Measurements from ENCODE around the gene ARHGAP33.
A peak's percentile ranks its signal among the peaks of the same experiment; 100 is the strongest.
"Not testable (repeated sequence)": the region's sequence is repeated elsewhere in the genome, so short reads cannot be mapped to it uniquely, and the experiment has no call there.

ARHGAP33 gene

DNA sequence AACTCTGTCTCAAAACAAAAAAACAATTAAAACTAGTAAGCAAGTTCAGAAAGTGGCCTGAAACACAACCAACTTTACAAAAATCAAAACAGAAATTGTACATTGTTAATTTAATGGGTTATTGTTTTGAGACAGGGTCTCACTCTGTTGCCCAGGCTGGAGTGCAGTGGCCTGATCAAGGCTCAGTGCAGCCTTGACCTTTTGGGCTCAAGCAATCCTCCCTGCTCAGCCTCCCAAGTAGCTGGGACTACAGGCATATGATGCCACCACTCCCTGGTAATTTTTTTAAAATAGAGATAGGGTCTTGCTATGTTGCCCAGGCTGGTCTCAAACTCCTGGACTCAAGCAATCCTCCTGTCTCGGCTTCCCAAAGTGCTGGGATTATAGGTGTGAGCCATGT lies 20.2 kb downstream of the ARHGAP33 start:
- not testable (repeated sequence) for DNase-seq

DNA sequence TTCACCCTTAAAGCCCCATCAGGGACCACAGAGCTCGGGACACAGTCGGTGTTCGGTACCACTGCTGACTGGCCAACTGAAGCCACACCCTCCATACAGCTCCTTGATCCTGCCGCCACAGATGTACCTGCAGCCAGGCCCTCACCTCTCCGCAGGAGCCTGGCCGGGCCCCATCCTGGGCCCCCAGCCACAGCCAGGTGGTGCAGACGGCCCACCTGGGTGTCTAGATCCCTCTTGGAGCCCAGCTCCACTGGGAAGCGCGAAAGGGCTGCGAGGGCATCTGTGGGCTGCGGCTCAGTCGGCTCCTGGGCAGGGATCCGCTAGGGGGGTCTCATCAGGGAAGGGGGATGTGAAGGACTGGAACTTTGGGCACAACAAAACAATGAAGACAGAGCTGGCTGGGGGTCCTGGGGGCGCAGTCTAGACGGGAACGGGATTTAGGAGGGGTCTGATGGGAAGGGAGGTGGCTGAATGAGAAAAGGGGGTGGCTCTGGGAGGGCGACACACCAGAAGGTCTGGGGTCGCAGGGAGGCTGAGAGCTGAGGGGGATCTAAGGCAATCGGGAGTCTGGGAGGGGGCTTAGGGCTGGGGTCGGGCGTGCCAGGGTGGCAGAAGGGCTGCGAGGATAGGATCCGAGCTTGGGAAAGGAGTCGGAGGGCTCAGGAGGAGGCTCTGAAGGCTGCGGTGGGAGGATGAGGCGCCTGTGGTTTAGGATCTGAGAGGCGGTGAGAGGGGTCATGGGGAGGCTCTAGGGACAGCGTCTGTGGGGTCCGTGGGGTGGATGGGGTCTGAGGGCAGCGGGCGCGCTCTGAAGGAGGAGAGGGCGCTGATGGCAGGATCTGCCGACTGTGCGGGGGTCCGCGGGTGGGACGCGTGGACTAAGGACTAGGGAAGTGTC lies 21.5 kb downstream of the ARHGAP33 start:
- DNase-seq, result no peak

DNA sequence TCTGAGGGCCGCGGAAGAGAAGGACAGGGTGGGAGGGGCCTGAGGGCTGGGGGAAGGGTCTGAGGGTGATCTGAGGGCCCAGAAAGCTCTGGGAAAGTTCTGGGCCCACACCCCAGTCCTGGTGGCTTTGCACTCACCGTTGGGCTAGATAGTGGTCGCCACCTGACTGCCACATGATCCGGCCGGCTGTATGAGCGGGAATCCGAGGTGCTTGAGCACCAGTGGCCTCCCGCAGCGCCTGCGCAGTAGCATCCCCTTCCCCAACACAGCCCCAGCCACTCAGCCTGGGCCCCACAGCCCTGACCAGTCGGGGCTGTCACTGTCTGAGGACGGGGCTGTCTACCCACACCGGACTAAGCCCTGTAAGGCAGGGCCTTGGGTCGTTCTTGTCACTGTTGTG lies 22.3 kb downstream of the ARHGAP33 start:
- DNase-seq, result no peak

DNA sequence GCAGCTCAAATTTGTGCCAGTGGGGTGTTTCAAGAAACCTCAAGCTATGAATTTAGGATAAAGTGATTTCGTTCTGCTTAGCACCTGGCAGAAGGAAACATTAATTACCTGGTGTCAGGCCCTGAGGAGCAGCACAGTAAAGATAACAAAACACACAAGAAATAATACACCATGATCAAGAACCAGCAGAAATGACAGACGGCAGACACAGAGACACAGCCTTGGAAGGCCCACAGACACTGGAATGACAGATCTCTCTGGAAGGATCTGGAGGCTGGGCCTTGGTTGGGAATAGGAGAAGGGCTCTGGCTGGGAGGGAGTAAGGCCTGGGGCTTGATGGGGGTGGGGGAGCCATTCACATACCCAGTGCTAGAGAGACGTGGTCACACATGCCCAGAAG lies 26.5 kb downstream of the ARHGAP33 start:
- DNase-seq, result no peak

DNA sequence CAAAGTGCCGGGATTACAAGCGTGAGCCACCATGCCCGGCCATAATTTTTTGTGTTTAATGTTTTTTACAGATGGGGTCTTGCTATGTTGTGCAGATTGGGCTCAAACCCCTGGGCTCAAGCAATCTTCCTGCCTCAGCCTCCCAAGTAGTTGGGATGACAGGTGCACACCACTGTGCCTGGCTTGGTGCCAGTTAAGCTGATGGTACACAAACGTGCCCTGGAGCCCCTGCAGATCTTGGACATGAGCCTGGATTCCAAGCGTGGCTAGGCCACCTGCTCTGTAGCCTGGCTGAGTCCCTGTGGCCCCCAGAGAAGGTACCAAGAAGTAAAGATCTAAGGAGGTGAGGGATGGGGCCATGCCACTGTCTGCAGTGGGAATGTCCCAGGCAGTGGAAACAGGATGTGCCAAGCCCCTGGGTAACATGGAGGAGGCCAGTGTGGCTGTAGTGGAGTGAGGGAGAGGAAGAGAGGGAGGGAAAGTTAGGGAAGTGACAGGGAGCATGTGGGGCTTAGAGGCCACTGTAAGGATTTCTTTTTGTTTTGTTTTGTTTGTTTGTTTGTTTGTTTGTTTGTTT lies 30.2 kb downstream of the ARHGAP33 start:
- peak; percentile 27 for DNase-seq

DNA sequence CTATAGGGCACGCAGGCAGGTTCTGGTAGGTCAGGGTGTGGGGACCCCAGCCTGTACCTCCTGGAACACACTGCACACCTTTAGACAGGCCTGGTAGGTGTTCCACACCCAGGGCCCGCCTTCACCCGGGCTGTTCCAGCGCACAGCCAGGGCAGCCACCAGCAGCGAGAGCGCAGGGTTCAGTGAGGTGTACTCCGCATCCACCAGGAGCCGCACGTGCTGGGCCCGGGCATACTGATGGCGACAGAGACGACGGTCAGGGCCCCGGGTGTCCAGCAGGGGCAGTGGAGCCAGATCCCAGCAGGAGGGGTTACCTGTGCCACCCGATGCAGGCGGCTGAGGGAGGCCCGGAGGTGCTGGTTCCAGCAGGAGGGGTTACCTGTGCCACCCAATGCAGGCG lies 31.2 kb downstream of the ARHGAP33 start:
- DNase-seq, result no peak

DNA sequence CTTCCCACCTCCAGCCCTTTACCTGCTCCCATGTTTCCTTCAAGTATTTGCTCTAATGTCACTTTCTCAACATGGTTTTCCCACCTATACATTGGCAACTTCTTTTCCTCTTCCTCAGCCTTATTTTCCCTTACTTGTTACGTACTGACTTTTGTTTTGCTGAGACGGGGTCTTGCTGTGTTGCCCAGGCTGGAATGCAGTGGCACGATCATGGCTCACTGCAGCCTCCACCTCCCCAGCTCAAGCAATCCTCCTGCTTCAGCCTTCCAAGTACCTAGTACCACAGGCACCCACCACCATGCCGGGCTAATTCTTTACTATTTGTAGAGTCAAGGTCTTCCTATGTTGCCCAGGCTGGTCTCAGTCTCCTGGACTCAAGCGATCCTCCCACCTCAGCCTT lies 32.3 kb downstream of the ARHGAP33 start:
- no peak for DNase-seq

DNA sequence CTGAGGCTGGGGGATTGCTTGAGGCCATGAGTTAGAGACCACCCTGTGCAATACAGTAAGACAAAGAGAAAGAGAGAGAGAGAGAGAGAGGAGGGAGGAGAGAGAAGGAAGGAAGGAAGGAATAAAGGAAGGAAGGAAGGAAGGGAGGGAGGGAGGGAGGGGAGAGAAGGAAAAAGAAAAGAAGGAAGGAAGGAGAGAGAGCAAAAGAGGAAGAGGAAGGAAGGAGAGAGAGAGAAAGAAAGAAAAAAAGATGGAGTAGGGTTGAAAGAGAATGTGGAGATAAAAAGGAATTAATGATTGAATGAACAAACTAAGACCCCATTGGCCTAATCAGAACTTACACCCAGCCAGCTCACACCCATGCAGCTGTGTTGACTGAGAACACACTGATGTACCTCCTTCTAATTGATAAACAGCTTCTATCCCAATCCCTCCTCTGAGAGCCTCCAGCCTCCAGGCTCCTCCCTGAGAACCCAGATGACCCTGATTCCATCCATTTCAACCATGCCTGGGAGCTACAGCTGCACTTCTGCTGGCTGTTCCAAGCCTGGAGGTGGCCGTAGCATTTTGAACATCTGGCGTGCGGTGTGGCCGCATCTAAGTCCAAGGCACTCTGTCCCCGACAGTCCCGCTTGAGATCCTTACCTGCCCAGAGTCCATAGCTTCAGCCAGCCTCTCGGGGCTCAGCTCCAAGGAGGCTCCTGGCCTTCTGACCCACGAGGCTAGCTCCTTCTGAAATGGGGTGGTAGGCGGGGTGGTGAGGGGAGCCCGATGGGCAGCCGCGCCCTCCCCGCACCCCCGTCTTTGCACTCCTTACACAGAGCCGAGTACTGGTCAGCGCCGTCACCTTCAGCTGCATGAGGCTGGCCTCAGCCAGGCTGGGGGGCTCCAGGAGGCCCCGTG lies 36.2 kb downstream of the ARHGAP33 start:
- no peak for DNase-seq

DNA sequence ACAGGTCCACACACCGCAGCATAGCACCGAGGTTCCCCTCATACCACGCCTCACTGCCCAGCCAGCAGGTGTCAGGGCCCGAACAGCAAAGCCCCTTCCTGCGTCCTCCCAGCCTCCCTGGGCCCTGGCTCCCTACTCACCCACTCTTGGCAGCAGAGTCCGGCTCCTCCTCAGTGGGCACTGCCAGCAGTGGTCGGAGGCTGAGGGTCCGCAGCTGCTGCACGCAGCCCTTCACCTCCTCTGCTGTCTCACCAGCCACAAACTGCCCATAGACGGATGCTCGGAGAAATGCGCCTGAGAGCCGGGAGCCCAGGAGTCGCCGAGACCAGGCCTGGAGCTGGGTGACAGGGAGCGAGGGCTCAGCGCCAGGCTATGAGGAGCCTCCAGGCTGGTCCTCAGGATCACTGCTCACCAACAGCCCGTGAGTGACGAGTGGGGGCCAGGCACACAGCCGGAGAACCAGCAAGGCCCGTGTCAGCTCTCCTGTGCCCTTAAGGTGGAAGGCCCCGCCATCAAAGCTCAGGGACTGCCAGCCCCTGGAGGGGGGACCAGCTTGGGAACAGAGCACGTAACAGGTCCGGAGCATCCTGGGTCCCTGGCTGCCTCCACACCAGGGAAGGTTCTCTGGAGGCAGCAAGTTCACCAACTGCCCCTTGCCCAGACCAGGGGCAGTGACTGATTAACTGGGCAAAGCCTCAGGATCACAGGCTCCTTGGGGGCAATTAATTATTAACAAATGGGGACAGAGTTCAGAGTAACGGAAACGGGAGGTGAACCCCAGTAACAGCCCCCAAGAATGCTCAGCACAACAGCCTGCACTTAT lies 37.1 kb downstream of the ARHGAP33 start, which contains the start of gene PRODH2:
TSS of gene PRODH2 (minus strand) at position 626 of the 823 bp plus-strand sequence. CDS start at position 586, 40 bp downstream.
- DNase-seq, result no peak

DNA sequence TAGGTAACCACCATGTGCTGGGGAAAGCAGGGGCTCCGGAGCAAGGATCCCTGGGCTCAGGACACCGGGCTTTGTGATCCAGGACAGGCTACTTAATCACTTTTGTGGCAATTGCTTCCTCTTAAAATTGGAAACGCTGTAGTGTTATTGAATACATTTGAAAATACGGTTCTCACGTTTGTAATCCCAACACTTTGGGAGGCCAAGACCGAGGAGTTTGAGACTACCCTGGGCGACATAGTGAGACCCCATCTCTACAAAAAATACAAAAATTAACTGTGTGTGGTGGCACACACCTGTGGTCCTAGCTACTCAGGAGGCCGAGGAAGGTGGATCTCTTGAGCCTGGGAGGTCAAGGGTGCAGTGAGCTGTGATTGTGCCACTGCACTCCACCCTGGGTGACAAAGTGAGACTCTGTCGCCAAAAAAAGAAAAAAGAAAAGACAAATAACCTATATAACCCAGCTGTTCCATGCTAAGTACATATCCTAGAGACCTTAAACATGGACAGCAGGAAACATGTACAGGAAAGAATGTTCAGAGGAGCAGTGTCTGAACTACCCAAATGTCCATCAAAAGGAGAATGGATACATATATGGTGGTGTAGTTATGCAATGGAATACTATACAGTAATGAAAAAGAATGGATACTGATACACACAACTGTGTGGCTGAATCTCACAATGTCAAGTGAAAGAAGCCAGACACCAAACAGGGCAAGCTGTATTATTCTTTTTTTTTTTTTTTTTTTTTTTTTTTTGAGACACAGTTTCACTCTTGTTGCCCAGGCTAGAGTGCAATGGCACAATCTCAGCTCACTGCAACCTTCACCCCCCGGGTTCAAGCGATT lies 37.9 kb downstream of the ARHGAP33 start:
- no peak for DNase-seq

DNA sequence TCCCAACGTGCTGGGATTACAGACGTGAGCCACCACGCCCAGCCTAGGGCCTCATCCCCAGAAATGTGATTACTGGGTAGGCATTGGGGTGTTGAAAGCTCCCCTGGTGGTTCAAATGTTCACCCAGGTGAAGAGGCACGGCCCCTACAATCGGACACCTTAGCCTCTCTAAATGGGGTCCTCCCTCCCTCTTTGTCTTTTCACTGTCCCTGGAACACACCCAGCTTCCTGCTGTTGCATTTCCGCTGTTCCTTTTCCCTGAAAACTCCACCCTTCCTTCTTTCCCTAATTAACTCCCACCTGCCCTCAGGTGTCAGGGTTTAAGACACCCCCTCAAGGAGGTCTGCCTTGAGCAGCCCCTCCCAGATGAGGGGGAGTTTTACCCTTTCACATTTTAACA lies 40.9 kb downstream of the ARHGAP33 start:
- DNase-seq, result no peak

DNA sequence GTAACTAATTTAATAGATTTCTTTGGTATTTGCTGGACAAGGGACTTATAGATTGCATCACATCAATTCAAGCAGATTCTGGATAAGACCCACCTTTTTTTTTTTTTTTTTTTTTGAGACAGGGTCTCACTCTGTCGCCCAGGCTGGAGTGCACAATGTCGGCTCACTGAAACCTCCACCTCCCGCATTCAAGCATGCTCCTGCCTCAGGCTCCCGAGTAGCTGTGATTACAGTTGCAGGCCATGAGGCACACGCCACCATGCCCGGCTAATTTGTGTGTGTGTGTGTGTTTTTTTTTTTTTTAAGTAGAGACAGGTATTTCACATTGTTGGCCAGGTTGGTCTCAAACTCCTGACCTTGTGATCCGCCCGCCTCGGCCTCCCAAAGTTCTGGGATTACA lies 41.5 kb downstream of the ARHGAP33 start:
- no peak for DNase-seq

DNA sequence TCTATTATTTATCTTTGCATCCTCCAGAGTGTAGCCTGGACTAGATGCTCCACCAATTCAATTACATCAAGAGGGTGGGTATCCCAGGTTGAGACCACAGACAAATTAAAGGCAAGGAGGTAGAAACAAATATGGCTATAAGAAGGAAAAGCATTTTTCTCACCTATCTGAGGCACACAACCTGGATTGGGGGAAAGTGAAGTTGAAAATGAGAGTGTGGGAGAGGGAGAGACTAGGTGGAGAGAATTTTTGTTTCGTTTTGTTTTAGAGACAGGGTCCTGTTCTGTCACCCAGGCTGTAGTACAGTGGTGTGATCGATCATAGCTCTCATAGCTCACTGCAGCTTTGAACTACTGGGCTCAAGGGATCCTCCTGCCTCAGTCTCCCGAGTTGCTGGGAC lies 43.1 kb downstream of the ARHGAP33 start:
- no peak for DNase-seq

DNA sequence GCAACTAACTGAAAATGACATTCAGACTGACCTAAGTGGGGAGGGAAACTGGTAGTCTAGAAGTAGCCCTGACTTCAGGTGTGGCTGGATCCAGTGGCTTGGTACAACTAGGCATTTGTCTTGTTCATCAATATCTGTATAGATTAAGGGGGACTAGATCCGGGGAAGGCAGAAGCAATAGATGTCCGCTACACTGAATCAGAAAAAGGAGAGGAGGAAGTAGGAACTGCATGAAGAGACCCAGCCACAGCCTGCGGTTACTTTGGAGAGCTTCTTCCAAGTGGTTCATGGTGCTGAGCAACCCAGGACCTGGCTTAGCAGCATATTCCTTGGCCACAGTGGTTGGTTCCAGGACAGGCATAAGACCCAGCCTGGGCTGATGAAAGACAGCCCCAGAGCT lies 47.2 kb downstream of the ARHGAP33 start:
- DNase-seq, result no peak

DNA sequence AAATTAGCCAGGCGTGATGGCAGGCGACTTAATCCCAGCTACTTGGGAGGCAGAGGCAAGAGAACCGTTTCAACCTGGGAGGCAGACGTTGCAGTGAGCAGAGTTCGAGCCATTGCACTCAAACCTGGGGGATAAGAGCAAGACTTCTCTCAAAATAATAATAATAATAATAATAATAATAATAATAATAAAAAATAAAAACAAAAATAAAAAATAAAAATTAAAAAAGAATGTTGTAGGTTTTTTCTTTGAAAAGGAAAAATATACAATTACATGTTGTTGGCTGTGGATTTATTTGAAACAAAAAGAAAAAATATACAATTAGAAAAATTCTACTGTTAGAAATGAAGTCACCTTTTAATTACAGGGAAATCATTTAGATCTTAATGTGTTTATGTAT lies 48.8 kb downstream of the ARHGAP33 start:
- DNase-seq, result no peak

DNA sequence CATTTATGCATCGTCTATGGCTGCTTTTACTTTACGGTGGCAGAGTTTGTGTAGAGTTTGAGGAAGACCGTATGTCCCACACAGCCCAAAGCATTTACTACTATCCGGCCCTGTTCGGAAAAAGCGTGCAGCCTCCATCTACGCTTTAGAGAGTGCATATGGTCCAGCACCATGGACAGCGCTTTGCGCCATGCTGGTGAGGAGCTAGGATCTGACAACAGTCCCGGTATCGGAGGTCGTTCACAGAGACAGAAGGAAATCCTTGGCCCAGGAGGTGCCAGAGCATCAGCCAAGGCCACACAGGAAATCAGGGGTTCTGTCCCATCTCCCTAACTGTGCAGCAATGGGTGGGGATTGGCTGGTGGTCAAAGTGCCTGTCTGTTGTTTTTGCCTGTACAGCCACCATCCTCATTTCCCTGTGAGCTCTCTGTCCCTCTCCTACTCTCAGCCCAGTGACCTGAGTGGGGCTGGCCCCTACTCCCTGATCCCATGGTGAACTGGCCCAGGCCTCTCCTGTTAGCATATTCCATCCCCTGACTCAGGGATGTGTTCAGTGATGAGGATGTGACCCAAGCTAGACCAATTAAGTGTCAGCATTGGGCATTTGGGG lies 53.4 kb downstream of the ARHGAP33 start:
- DNase-seq, result no peak

DNA sequence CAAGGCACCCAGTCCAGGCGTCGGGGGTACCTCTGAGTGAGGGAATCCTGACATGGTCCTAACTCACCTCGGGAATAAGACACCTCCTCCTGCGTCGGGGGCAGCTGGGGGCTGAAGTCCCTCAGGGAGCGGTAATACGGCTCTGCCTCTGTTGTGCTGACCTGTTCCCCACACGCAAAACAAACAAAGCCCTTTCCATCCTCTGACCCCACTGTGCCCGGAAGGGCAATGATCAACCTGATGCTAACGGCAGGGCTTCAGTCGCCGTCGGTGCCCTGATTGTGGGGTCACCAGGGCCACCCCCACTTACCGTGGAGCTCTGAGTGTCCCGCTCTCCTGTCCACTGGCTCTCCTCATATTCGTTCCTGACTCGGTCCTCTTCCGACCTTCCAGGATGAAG lies 55.6 kb downstream of the ARHGAP33 start:
- DNase-seq, result no peak

DNA sequence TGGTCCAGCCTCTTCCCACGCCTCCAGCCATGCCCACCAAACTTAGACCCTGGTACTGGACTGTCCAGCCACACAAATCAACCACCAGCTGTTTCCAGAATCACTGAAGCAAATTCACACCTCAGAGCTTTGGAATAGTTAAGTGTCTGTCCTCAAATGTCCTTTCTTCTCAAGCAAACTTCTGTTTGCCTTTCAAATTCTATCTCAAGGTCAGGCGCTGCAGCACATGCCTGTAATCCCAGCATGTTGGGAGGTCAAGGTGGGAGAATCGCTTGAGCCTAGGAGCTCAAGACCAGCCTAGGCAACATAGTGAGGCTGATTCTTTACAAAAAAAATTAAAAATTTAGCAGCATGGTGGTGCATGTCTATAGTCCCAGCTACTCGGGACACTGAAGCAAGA lies 56.7 kb downstream of the ARHGAP33 start:
- DNase-seq, result no peak

DNA sequence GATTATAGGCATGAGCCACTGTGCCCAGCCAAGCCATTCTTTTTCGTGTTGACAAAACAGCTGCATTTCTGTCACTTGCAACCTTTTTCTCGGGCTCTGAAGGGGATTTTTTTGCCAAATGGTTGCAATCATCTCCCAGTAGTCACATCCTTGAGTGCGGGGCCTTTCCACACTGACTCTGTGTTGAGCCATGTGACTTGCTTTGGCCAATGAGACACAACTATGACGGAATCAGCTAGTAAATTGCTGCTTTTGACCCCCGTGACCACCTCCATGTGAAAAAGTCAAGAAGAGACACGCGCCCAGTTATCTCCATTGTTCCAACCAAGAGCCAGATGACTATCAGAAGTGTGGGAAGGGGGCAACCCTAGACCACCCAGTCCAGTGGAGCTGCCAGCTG lies 58.6 kb downstream of the ARHGAP33 start:
- no peak for DNase-seq

DNA sequence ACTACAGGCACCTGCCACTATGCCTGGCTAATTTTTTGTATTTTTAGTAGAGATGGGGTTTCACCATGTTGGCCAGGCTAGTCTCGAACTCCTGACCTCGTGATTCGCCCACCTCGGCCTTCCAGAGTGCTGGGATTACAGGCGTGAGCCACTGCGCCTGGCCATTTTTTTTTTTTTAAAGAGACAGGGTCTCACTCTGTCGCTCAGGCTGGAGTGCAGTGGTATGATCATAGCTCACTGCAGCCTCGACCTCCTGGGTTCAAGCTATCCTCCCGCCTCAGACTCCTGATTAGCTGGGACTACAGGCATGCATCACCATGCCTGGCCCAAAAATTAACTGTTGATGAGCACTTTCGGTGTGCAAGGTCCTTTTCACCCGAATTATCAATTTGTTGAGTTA lies 60.7 kb downstream of the ARHGAP33 start:
- DNase-seq, result not testable (repeated sequence)

All from NCI-H510A (cell line).